WTC11 (cell line): ENCODE measurements around the gene GAB2. TPM values are rescaled to one million over a fixed set of nuclear protein-coding genes. Genes with fewer than 3 reads are reported as not detected.
A peak's percentile ranks its signal among the peaks of the same experiment; 100 is the strongest.

Source experiments
- ATAC-seq: fragments of 200-7000 bp; cut with Tn5 transposase; 2 replicates; pipeline ENCODE4 v1.10.0; 2021; ENCODE audit warnings: mild to moderate bottlenecking, moderate library complexity
- CTCF ChIA-PET: fragments of 300-600 bp; sonication (Branson Sonifier 250); formaldehyde crosslinking; loops from one replicate; lab custom pipeline; 2021; ENCODE audit warnings: antibody characterized with exemption; lab: Charles Lee
- POLR2A ChIA-PET: fragments of 350-600 bp; sonication (Branson Sonifier 250); formaldehyde crosslinking; loops from one replicate; lab custom pipeline; 2021; ENCODE audit warnings: antibody characterized with exemption; lab: Charles Lee
- DNase-seq: peaks from one replicate; pipeline ENCODE4 v3.0.0; 2021; ENCODE audit warnings: low spot score
- H3K27ac Mint-ChIP-seq: 2 replicates; pipeline ENCODE4 v1.8.0; 2021; ENCODE audit warnings: mixed read lengths
- H3K27me3 Mint-ChIP-seq: 2 replicates; pipeline ENCODE4 v1.8.0; 2021; ENCODE audit warnings: low read depth, mild to moderate bottlenecking, moderate library complexity, mixed read lengths
- H3K36me3 Mint-ChIP-seq: 2 replicates; pipeline ENCODE4 v1.8.0; 2021; ENCODE audit warnings: mixed read lengths
- H3K4me1 Mint-ChIP-seq: 2 replicates; pipeline ENCODE4 v1.8.0; 2022; ENCODE audit warnings: mixed read lengths
- H3K4me3 Mint-ChIP-seq: 2 replicates; pipeline ENCODE4 v1.8.0; 2021; ENCODE audit warnings: mild to moderate bottlenecking, moderate library complexity, mixed read lengths
- H3K9me3 Mint-ChIP-seq: 2 replicates; pipeline ENCODE4 v1.8.0; 2021; ENCODE audit warnings: mixed read lengths
- ATF2 ChIP-seq: sonication (generic); formaldehyde crosslinking; IDR thresholded peaks from 2 replicates; pipeline ENCODE4 v1.8.1; 2022; ENCODE audit warnings: low read depth, missing genetic modification reagents, borderline replicate concordance
- ATF6 ChIP-seq: sonication (generic); formaldehyde crosslinking; IDR thresholded peaks from 2 replicates; pipeline ENCODE4 v1.8.1; 2023; ENCODE audit warnings: mild to moderate bottlenecking, missing genetic modification reagents
- CREM ChIP-seq: sonication (generic); formaldehyde crosslinking; IDR thresholded peaks from 2 replicates; pipeline ENCODE4 v1.8.1; 2022; ENCODE audit warnings: mild to moderate bottlenecking, missing genetic modification reagents, moderate library complexity
- E2F1 ChIP-seq: sonication (generic); formaldehyde crosslinking; IDR thresholded peaks from 2 replicates; pipeline ENCODE4 v1.8.0; 2022; ENCODE audit warnings: mild to moderate bottlenecking, missing genetic modification reagents
- ESRRA ChIP-seq: sonication (generic); formaldehyde crosslinking; IDR thresholded peaks from 2 replicates; pipeline ENCODE4 v1.8.1; 2022; ENCODE audit warnings: mild to moderate bottlenecking, missing genetic modification reagents, borderline replicate concordance
- GRHL2 ChIP-seq: fragments of 250-450 bp; sonication (Bioruptor Pico); IDR thresholded peaks from 2 replicates; pipeline ENCODE4 v1.8.0; 2022; ENCODE audit warnings: mild to moderate bottlenecking, moderate library complexity; ENCODE audit not compliant: insufficient replicate concordance, severe bottlenecking
- KAT7 ChIP-seq: sonication (generic); formaldehyde crosslinking; IDR thresholded peaks from 2 replicates; pipeline ENCODE4 v1.8.1; 2023; ENCODE audit warnings: missing genetic modification reagents, mild to moderate bottlenecking, borderline replicate concordance
- MLX ChIP-seq: sonication (generic); formaldehyde crosslinking; IDR thresholded peaks from 2 replicates; pipeline ENCODE4 v1.8.1; 2023; ENCODE audit warnings: mild to moderate bottlenecking, missing genetic modification reagents, moderate library complexity
- MYBL2 ChIP-seq: sonication (generic); formaldehyde crosslinking; IDR thresholded peaks from 2 replicates; pipeline ENCODE4 v1.8.1; 2023; ENCODE audit warnings: mild to moderate bottlenecking, moderate library complexity, missing genetic modification reagents
- SMAD3 ChIP-seq: sonication (generic); formaldehyde crosslinking; IDR thresholded peaks from 2 replicates; pipeline ENCODE4 v1.8.0; 2022; ENCODE audit warnings: missing genetic modification reagents, mild to moderate bottlenecking, borderline replicate concordance
- SMAD4 ChIP-seq: sonication (generic); formaldehyde crosslinking; IDR thresholded peaks from 2 replicates; pipeline ENCODE4 v1.8.0; 2022; ENCODE audit warnings: mild to moderate bottlenecking, missing genetic modification reagents
- ZBTB21 ChIP-seq: sonication (generic); formaldehyde crosslinking; IDR thresholded peaks from 2 replicates; pipeline ENCODE4 v1.8.1; 2023; ENCODE audit warnings: mild to moderate bottlenecking, missing genetic modification reagents, borderline replicate concordance
- ZNF232 ChIP-seq: sonication (generic); formaldehyde crosslinking; IDR thresholded peaks from 2 replicates; pipeline ENCODE4 v1.8.0; 2022; ENCODE audit warnings: mild to moderate bottlenecking, missing genetic modification reagents
- ZNF425 ChIP-seq: fragments of 250-450 bp; sonication (Bioruptor Pico); conservative IDR thresholded peaks from 2 replicates; pipeline ENCODE4 v1.9.0; 2021; ENCODE audit warnings: mild to moderate bottlenecking
- total RNA-seq: library from RNA; stranded (reverse); gene quantifications from 3 replicates; pipeline ENCODE4 v1.2.3, GENCODE V29; 2021

The GAB2 gene
- total RNA-seq, 1 experiment from 2014 or later, result 10.6 TPM

GRCh38 chr11:78229106-78229505, 188.5 kb downstream of the GAB2 start (continued):
- TF ChIP-seq ZBTB21 (CRISPR knock-in tag), result no peak
- no peak for TF ChIP-seq ATF6 (CRISPR knock-in tag)
- no peak for TF ChIP-seq ATF2
- TF ChIP-seq KAT7 (CRISPR knock-in tag), result no peak

- ChIA-PET CTCF (interaction anchor here (0.5 to 2.7 kb wide), 29 partner anchors 9 to 1494 kb away, joined by 3 to 53 read pairs (median 4); partner anchors contain the start of genes ALG8, GAB2, KCTD21 and NARS2), POLR2A (interaction anchor here (0.5 to 1.2 kb wide), 2 partner anchors 89 to 124 kb away, joined by 3 read pairs; partner anchors contain the start of gene ALG8)
- Mint-ChIP-seq H3K27ac (no peak overlapping the region), H3K4me1 (no peaks in the 10 kb centered on the region), H3K9me3 (no peaks in the 10 kb centered on the region), H3K27me3 (no peaks in the 10 kb centered on the region), H3K36me3 (peaks cover 6% of the 10 kb centered on the region; the same call in 1 of the 2 replicates), H3K4me3 (no peak overlapping the region)
- peak; percentile 96 for ATAC-seq
- no peak for DNase-seq
- no peak for TF ChIP-seq CREM (CRISPR knock-in tag)
These were observed 189.2 kb downstream of the GAB2 start for GRCh38 chr11:78228467-78228866.

GRCh38 chr11:78227921-78228320, 189.7 kb downstream of the GAB2 start:
- Mint-ChIP-seq H3K27me3 (no peaks in the 10 kb centered on the region), H3K4me1 (no peaks in the 10 kb centered on the region), H3K4me3 (no peak overlapping the region), H3K36me3 (peaks cover 6% of the 10 kb centered on the region; the same call in 1 of the 2 replicates), H3K9me3 (no peaks in the 10 kb centered on the region), H3K27ac (no peak overlapping the region)
- no peak for TF ChIP-seq MYBL2
- no peak for TF ChIP-seq SMAD3 (CRISPR knock-in tag)
- no peak for TF ChIP-seq ZNF425 (CRISPR knock-in tag)
- TF ChIP-seq E2F1 (CRISPR knock-in tag), result no peak
- no peak for TF ChIP-seq KAT7 (CRISPR knock-in tag)
- no peak for TF ChIP-seq ZNF232 (CRISPR knock-in tag)
- TF ChIP-seq MLX (CRISPR knock-in tag), result no peak
- TF ChIP-seq SMAD4 (CRISPR knock-in tag), result no peak
- TF ChIP-seq ESRRA, result no peak
- no peak for TF ChIP-seq GRHL2 (CRISPR knock-in tag)
- DNase-seq (no peak), ATAC-seq (peak; percentile 24; the same call in 1 of the 2 replicates)
- CTCF ChIA-PET, result interaction anchor here (0.5 to 2.7 kb wide), 29 partner anchors 9 to 1494 kb away, joined by 3 to 53 read pairs (median 4); partner anchors contain the start of genes ALG8, GAB2, KCTD21 and NARS2
- POLR2A ChIA-PET, result interaction anchor here (0.5 to 1.2 kb wide), 3 partner anchors 37 to 123 kb away, joined by 3 to 6 read pairs (median 3); partner anchors contain the start of gene ALG8
